ENCODE data around the gene WNT6. TPM values are rescaled to one million over a fixed set of nuclear protein-coding genes. Genes with fewer than 3 reads are reported as not detected.
A peak's percentile ranks its signal among the peaks of the same experiment; 100 is the strongest.
"Not testable (repeated sequence)": the region's sequence is repeated elsewhere in the genome, so short reads cannot be mapped to it uniquely, and the experiment has no call there.

The WNT6 gene
- total RNA-seq, 1 experiment from 2014 or later, result 0.14 TPM

DNA sequence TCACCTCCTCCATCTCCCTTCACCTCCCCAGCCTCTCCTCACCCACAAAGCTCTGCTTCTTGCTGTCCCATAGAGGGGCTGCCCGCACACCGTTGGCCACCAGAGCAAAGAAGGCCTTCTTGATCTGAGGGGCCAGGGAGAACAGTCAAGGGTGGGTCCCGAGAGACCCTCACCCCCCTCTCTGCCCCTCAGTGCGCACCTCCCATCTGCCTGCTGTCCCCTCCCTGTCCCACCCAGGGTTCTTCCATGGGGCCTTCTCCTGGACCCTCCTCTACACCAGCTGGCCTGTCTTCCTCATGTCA lies 31.2 kb upstream of the WNT6 start:
- in situ Hi-C loops (cut with HindIII; ENCODE audit: low sequenced_read_pairs), result no loop called here
- DNase-seq (ENCODE audit: low spot score), result no peak

GRCh38 chr2:218829868-218830451 lies 29.6 kb upstream of the WNT6 start:
- in situ Hi-C loops (cut with HindIII; ENCODE audit: low sequenced_read_pairs), result no loop called here
- DNase-seq (ENCODE audit: low spot score), result no peak

- in situ Hi-C loops (cut with HindIII; ENCODE audit: low sequenced_read_pairs), result no loop called here
- no peak for DNase-seq (ENCODE audit: low spot score)
Observed at GRCh38 chr2:218830526-218831306, 28.9 kb upstream of the WNT6 start.

DNA sequence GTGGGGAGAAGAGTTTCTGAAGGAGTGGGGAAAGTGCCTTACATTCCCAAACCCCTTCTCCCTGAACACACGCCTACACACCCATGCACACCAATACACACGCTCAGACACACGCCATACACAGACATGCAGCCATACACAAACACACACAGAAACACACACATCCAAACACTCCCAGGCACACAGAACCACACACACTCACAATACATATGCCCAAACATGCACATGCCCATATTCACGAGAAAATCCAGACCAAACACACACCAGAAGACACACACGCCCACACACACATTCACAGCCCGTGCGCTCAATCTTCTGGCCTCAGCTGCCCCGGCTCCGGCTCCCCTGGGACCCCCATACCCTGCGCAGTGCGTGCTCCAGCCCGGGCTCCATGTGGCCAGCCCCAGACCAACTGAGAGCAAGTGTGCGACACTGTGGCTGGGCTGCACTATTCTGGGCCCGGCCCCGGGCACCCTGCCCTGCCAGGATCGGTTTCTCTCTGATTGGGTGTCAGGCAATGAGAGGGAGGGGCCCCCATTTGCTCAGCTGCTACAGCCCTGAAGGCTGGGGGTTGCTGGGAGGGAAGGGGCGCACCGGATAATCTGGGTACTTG lies 28.1 kb upstream of the WNT6 start, which contains the start of gene PRKAG3:
Gene PRKAG3 (minus strand): TSS at position 426 of the 613 bp plus-strand sequence.
- in situ Hi-C loops (cut with HindIII; ENCODE audit: low sequenced_read_pairs), result no loop called here
- no peak for DNase-seq (ENCODE audit: low spot score)

DNA sequence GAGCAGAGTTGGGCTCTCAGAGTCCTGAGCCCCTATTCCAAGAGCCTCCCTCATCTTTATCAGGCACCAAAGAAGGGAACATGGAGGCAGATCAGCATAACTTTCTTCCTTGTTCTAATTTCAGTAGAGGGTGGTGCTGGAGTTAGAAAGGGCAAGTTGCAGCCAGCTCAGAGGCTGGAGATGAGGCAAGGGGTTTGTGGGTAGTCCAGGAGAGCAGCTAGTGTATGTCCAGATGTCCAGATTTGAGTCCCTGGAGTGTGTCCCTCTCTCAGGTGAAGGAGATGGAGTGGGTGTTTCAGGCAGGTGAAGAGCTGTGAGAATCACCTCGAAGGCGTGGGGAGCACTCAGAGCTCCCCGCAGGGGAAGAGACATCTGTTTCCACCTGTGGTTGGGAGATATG lies 27.5 kb upstream of the WNT6 start:
- DNase-seq (ENCODE audit: low spot score), result no peak
- in situ Hi-C loops (cut with HindIII; ENCODE audit: low sequenced_read_pairs), result no loop called here

DNA sequence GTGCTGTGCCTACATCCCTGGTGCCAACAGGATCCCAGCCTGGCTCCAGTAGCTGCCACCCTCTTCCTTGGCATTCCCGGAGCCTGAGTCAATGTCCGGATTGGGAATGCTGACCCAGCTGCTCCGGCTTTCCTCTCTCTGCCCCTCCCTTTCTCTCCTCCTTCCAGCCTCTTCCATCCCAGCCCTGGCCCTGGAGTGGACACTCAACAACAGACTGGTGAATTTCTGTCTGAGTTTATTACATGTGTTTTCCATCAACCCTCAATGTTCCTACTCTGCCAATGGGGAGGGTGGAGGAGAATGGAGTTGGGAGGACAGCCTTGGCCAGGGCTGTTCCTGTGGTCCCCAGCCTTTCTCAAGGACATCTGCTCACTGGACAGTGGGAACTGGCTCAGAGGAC lies 27.1 kb upstream of the WNT6 start:
- in situ Hi-C loops (cut with HindIII; ENCODE audit: low sequenced_read_pairs), result no loop called here

DNA sequence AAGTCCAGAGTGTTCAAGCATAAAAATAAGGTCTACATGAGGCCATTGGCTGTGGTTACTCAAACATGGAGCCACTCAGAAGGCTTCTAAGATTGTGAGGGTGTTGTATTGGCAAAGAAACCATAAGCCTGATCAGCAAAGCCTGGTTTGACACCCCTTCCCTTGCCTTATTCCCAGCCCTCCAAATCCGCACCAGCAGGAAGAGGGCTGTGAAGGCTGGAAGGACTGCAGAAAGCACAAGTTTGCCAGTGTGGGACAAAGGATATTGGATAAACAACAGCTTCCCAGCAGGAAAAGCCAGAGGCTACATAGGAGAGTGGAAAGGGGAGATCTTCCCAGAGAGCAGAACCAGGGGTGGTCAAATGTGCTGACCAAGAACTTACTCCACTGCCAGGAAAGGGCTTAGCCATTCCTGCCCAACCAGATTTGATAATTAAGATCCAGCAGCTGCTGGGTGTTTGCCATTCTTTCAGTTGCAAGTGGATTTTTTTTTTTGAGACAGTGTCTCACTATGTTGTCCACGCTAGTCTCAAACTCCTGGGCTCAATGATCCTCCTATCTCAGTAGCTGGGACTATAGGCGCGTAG lies 26.5 kb upstream of the WNT6 start:
- in situ Hi-C loops (cut with HindIII; ENCODE audit: low sequenced_read_pairs), result no loop called here
- DNase-seq (ENCODE audit: low spot score), result no peak

More for the DNA sequence above, 27.1 kb upstream of the WNT6 start:
- no peak for DNase-seq (ENCODE audit: low spot score)

DNA sequence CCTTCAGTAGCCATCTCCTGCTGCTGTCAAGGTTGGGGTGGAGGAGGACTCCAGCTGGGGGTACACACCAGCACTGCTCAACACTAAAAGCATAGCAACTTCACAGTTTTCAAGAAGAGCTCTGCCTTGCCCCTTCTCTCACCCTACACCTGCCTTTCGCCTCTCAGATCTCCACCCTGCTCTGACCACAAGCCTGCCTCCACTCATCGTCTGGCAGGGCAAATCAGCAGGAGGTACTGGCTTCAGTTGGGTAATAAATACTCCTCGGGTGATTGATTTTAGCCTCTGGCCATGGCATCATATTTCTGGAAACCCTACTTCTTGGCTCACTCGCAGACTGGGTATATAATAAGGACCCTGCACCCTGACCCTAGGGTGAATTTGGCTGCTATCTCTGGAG lies 24.9 kb upstream of the WNT6 start:
- no peak for DNase-seq (ENCODE audit: low spot score)
- in situ Hi-C loops (cut with HindIII; ENCODE audit: low sequenced_read_pairs), result no loop called here

DNA sequence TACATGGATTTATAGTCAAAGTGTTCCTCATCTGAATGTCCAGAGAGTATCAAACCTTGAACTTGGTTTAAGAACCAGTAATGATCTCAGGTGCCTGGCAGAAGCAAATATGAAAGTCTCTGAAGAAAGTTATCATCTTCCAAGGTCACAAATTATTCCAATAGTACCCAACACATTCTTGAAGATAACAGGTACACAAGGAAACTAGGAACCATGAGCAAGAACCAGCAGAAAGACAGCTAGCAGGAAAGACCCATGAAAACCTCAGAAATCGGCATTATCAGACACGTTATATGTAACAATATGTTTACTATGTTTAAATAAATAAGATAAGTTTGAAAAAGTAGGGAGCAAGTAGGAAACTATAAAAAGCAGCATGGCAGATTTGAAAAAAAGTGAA lies 22.1 kb upstream of the WNT6 start:
- DNase-seq (ENCODE audit: low spot score), result no peak
- in situ Hi-C loops (cut with HindIII; ENCODE audit: low sequenced_read_pairs), result no loop called here

- in situ Hi-C loops (cut with HindIII; ENCODE audit: low sequenced_read_pairs), result no loop called here
- DNase-seq (ENCODE audit: low spot score), result no peak
Observed at GRCh38 chr2:218839430-218839829, 20.2 kb upstream of the WNT6 start.

GRCh38 chr2:218839888-218840287 lies 19.7 kb upstream of the WNT6 start:
- in situ Hi-C loops (cut with HindIII; ENCODE audit: low sequenced_read_pairs), result no loop called here
- DNase-seq (ENCODE audit: low spot score), result no peak

- in situ Hi-C loops (cut with HindIII; ENCODE audit: low sequenced_read_pairs), result not testable (repeated sequence)
Observed at GRCh38 chr2:218844334-218844733, 15.3 kb upstream of the WNT6 start.

GRCh38 chr2:218846963-218847362 lies 12.6 kb upstream of the WNT6 start:
- DNase-seq (ENCODE audit: low spot score); in situ Hi-C loops (cut with HindIII; ENCODE audit: low sequenced_read_pairs): not testable (repeated sequence)

More at GRCh38 chr2:218844334-218844733, 15.3 kb upstream of the WNT6 start:
- DNase-seq (ENCODE audit: low spot score), result not testable (repeated sequence)

DNA sequence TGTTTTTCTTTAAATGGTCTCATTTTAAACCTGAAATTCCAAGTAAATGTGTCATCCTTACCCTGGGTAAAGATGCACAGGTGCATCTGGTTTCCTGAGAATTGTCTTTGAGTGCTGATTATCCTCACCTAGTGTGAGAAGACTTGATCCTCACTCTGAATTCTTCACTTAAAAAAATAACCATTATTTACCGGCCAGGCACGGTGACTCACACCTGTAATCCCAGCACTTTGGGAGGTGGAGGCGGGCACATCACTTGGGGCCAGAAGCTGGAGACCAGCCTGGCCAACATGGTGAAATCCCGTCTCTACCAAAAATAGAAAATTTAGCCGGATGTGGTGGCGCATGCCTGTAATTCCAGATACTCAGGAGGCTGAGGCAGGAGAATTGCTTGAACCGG lies 9.9 kb upstream of the WNT6 start:
- in situ Hi-C loops (cut with HindIII; ENCODE audit: low sequenced_read_pairs), result no loop called here
- no peak for DNase-seq (ENCODE audit: low spot score)

DNA sequence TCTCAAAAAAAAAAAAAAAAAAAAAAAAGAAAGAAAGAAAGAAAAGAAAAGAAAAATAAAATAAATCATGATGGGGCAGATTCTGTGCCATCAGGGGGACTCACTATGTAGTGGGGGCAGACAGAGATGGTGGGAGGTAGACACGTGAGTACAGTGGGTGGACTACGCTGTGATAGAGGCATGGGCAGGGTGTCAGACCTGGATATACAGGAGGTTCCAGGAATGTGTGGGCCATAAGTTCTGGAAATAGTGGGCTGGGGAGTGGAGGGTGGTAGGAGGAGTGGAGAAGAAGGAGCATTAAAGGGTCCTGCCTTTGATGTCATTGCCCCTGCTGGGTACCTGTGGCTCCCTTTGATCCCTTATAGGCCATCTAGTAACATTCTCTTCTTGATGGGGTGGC lies 8.8 kb upstream of the WNT6 start:
- in situ Hi-C loops (cut with HindIII; ENCODE audit: low sequenced_read_pairs), result no loop called here
- DNase-seq (ENCODE audit: low spot score), result no peak

DNA sequence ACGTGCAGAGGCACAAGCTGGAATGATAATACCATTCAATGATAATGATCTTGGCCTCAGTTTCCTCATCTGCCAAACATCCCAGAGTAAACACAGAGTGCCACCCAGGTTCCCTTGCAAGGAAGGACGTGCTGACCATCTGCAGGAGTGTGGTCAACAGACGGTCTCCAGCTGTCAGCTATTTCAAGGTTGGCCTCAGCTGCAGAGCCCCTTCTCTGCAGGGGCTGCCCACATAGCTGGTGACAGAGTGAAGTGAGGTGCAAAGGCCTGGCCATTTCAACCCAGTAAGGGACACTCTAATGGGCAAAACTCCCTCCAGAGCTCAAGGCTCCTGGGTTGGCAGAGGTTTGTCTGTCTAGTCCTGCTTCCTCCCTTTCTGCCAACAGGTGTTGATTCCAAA lies 8.3 kb upstream of the WNT6 start:
- no peak for DNase-seq (ENCODE audit: low spot score)

GRCh38 chr2:218852911-218853667 lies 6.5 kb upstream of the WNT6 start:
- in situ Hi-C loops (cut with HindIII; ENCODE audit: low sequenced_read_pairs), result no loop called here

More for the DNA sequence above, 8.3 kb upstream of the WNT6 start:
- in situ Hi-C loops (cut with HindIII; ENCODE audit: low sequenced_read_pairs), result no loop called here

DNA sequence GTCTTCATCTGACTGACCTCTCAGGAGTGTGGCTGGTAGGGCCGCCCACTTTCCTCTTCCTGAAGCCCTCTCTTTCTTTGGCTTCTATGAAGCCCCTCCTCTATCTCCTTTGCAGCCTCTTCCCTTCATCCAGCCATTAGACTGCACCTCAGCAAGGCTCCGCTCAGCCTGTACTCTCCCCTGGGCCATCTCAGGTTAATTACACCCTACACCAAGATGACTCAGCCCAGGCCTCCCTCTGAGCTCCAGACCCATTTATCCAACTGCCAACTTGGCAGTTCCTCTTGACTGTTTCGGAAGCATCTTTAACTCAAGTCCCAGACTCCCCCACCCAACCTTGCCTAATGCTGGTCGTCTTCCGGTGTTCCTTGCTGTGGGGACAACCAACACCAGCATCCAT lies 5.8 kb upstream of the WNT6 start:
- in situ Hi-C loops (cut with HindIII; ENCODE audit: low sequenced_read_pairs), result no loop called here
- DNase-seq (ENCODE audit: low spot score), result no peak

More at GRCh38 chr2:218852911-218853667, 6.5 kb upstream of the WNT6 start:
- peak; percentile 27 for DNase-seq (ENCODE audit: low spot score)

GRCh38 chr2:218854860-218855259 lies 4.7 kb upstream of the WNT6 start:
- no peak for DNase-seq (ENCODE audit: low spot score)
- in situ Hi-C loops (cut with HindIII; ENCODE audit: low sequenced_read_pairs), result no loop called here

All from G401 (cell line).